Measurements from ENCODE around the gene ITPR2. TPM values are rescaled to one million over a fixed set of nuclear protein-coding genes. Genes with fewer than 3 reads are reported as not detected.
"Not testable (repeated sequence)": the region's sequence is repeated elsewhere in the genome, so short reads cannot be mapped to it uniquely, and the experiment has no call there.

ITPR2 gene
- total RNA-seq, 1 experiment from 2014 or later, result 26.0 TPM

DNA sequence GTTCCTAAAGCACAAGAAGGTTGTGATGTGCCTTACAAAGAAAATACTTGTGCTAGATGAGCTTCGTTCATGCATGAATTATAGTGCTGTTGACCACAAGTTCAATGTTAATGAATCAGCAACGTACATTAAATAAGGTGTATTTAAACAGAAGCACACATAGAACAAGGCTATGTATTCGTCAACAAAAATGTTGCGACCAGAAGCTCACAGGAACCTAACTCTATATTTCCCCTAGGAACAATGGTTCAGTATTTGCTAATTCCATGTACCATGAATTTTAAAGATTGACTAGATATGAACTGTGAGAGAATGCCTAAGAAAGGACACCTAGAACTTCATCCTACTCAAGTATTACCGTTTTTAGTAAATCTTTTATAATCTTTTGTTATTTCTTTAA lies 149.6 kb downstream of the ITPR2 start:
- H3K27me3 ChIP-seq (ENCODE audit: insufficient read depth, low read depth), result no peaks in the 10 kb centered on the region
- H3K4me1 ChIP-seq (replicated peaks; ENCODE audit: insufficient read depth), result no peaks in the 10 kb centered on the region
- no peaks in the 10 kb centered on the region for H3K9me3 ChIP-seq (ENCODE audit: insufficient read depth, low read depth)
- no peak overlapping the region for H3K4me2 ChIP-seq
- POLR2A ChIA-PET (ENCODE audit: unreplicated experiment), result no interaction called here
- H2AFZ ChIP-seq, result no peak overlapping the region
- H4K20me1 ChIP-seq (ENCODE audit: insufficient read depth), result no peaks in the 10 kb centered on the region
- no peaks in the 10 kb centered on the region for H3K36me3 ChIP-seq (ENCODE audit: low read depth)
- no TSS peak for BruUV-seq (replicated peaks)
- no peak overlapping the region for H3K27ac ChIP-seq
- no peaks in the 10 kb centered on the region for H3F3A ChIP-seq (ENCODE audit: insufficient read depth, low read depth)
- no peak for DNase-seq
- no peaks in the 10 kb centered on the region for H3K9me2 ChIP-seq (ENCODE audit: insufficient read depth)
- H3K4me3 ChIP-seq, result no peak overlapping the region
- TF ChIP-seq, protein P1, sequence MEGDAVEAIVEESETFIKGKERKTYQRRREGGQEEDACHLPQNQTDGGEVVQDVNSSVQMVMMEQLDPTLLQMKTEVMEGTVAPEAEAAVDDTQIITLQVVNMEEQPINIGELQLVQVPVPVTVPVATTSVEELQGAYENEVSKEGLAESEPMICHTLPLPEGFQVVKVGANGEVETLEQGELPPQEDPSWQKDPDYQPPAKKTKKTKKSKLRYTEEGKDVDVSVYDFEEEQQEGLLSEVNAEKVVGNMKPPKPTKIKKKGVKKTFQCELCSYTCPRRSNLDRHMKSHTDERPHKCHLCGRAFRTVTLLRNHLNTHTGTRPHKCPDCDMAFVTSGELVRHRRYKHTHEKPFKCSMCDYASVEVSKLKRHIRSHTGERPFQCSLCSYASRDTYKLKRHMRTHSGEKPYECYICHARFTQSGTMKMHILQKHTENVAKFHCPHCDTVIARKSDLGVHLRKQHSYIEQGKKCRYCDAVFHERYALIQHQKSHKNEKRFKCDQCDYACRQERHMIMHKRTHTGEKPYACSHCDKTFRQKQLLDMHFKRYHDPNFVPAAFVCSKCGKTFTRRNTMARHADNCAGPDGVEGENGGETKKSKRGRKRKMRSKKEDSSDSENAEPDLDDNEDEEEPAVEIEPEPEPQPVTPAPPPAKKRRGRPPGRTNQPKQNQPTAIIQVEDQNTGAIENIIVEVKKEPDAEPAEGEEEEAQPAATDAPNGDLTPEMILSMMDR (conservative IDR thresholded peaks at IDR 0.05), result no peak
- TF ChIP-seq EZH2 (IDR thresholded peaks at IDR 0.05; ENCODE audit: low read depth), result no peak
- no peaks in the 10 kb centered on the region for H3K79me2 ChIP-seq (ENCODE audit: low read depth)
- CTCF ChIA-PET, result no interaction called here
- intact Hi-C loops (cut with micrococcal nuclease; ENCODE audit: unreplicated experiment), result no loop called here

DNA sequence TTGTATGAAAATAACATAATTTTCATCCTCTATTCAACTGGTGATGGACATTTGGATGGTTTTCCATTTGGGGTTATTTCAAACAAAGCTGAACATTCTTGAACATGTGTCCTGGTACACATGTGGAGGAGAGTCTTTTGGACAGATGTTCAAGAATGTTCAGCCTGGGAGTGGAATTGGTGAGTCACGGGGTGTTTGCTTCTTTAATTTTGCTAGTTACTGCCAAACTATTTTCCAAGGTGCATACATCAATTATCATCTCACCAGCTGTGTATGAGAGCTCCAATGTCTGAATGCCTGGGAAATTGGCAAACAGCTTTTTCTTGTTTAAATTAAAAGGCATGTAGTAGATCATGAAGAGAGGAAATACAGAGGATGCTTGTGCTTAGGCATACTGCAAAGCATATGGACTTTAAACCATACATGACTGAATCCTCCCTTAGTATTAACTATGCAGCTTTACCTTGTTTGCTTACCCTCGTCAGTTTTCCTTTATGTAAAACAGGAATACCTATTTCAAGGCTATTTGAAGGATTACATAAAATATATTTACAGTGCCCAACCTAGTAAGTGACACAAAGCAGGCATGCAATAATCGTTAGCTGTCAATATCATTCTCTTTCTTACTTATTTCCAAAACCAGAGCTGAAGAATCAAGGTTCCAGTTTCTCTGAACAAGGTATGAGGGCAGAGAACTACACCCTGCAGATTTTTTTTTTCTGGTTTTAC lies 152.1 kb downstream of the ITPR2 start:
- no peaks in the 10 kb centered on the region for H3K36me3 ChIP-seq (ENCODE audit: low read depth)
- no peak overlapping the region for H3K27ac ChIP-seq
- H3K9me2 ChIP-seq (ENCODE audit: insufficient read depth), result no peaks in the 10 kb centered on the region
- CTCF ChIA-PET, result interaction anchor here (0.7 kb wide), 1 partner anchor 649 kb away, joined by 3 read pairs; no protein-coding TSS in a partner anchor
- H2AFZ ChIP-seq, result no peak overlapping the region
- H3K4me2 ChIP-seq, result no peak overlapping the region
- no peaks in the 10 kb centered on the region for H3K4me1 ChIP-seq (replicated peaks; ENCODE audit: insufficient read depth)
- H3K79me2 ChIP-seq (ENCODE audit: low read depth), result no peaks in the 10 kb centered on the region
- intact Hi-C loops (cut with micrococcal nuclease; ENCODE audit: unreplicated experiment), result no loop called here
- no peaks in the 10 kb centered on the region for H3F3A ChIP-seq (ENCODE audit: insufficient read depth, low read depth)
- BruUV-seq (replicated peaks), result no TSS peak
- no peak overlapping the region for H3K4me3 ChIP-seq
- POLR2A ChIA-PET (ENCODE audit: unreplicated experiment), result no interaction called here
- H3K9me3 ChIP-seq (ENCODE audit: insufficient read depth, low read depth), result no peaks in the 10 kb centered on the region
- H3K27me3 ChIP-seq (ENCODE audit: insufficient read depth, low read depth), result no peaks in the 10 kb centered on the region
- no peak for DNase-seq
- TF ChIP-seq EZH2 (IDR thresholded peaks at IDR 0.05; ENCODE audit: low read depth), result no peak
- TF ChIP-seq, protein P1 (conservative IDR thresholded peaks at IDR 0.05), result no peak
- H4K20me1 ChIP-seq (ENCODE audit: insufficient read depth), result no peaks in the 10 kb centered on the region

DNA sequence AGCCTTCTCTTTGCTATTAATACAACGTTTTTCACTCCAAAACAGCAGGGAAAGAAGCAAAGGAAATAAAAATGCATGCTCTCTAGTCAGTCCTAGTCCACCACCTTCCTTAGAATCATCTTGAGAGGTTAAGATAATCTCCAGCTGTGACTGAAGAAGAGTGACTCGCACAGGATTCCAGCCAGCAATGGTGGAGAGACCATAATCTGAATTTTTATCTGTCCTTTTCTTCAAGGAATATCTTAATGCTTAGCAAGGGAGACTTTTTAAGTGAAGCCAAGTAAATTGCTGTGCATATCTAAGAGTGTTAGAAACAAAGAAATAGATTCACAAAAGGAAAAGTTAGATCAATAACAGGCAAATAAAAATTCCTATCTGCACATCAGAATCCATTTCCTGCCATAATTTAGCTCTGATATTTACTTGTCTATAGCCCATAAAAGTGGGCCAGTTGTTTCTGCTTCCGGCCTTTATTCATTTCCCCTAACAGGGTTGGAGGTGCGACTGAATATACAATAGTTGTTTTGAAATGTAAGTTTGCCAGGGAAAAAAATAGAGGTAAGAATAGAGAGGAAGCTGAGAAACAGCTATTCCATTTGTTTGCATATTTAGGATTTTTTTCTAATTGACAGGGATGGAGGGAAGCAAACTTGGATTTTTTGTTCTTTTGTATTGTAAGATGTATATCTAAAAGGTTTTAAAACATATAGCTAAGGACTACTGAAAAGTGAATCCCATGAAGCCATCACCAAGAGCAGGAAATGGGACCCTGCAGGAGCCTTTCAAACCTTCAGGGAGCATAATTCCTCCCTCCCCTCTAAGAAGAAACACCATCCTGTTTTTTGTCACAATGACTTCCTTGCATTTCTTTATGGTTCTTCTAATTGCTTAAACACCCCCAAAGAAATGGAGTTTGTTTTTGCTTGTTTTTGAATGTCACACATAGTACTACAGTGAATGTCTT lies 154.0 kb downstream of the ITPR2 start:
- TF ChIP-seq, protein P1 (conservative IDR thresholded peaks at IDR 0.05), result no peak
- TF ChIP-seq EZH2 (IDR thresholded peaks at IDR 0.05; ENCODE audit: low read depth), result no peak
- Histone ChIP-seq H3K27ac (no peak overlapping the region), H3K9me3 (ENCODE audit: insufficient read depth, low read depth) (no peaks in the 10 kb centered on the region), H3K4me3 (no peak overlapping the region), H3K79me2 (ENCODE audit: low read depth) (no peaks in the 10 kb centered on the region), H3F3A (ENCODE audit: insufficient read depth, low read depth) (no peaks in the 10 kb centered on the region), H4K20me1 (ENCODE audit: insufficient read depth) (no peaks in the 10 kb centered on the region), H3K36me3 (ENCODE audit: low read depth) (no peaks in the 10 kb centered on the region), H3K4me2 (no peak overlapping the region), H2AFZ (no peak overlapping the region), H3K4me1 (replicated peaks; ENCODE audit: insufficient read depth) (no peaks in the 10 kb centered on the region), H3K27me3 (ENCODE audit: insufficient read depth, low read depth) (no peaks in the 10 kb centered on the region), H3K9me2 (ENCODE audit: insufficient read depth) (no peaks in the 10 kb centered on the region)
- ChIA-PET CTCF (no interaction called here), POLR2A (ENCODE audit: unreplicated experiment) (no interaction called here)
- no TSS peak for BruUV-seq (replicated peaks)
- no peak for DNase-seq
- intact Hi-C loops (cut with micrococcal nuclease; ENCODE audit: unreplicated experiment), result no loop called here

DNA sequence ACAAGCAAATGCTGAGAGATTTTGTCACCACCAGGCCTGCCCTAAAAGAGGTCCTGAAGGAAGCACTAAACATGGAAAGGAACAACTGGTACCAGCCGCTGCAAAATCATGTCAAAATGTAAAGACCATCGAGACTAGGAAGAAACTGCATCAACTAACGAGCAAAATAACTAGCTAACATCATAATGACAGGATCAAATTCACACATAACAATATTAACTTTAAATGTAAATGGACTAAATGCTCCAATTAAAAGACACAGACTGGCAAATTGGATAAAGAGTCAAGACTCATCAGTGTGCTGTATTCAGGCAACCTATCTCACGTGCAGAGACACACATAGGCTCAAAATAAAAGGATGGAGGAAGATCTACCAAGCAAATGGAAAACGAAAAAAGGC lies 161.5 kb downstream of the ITPR2 start:
- H3K4me2 ChIP-seq; H3K27me3 ChIP-seq (ENCODE audit: insufficient read depth, low read depth); H3K79me2 ChIP-seq (ENCODE audit: low read depth); DNase-seq; BruUV-seq (replicated peaks); POLR2A ChIA-PET (ENCODE audit: unreplicated experiment); H3K9me2 ChIP-seq (ENCODE audit: insufficient read depth); H3K27ac ChIP-seq; H3K9me3 ChIP-seq (ENCODE audit: insufficient read depth, low read depth); H3K4me3 ChIP-seq; intact Hi-C loops (cut with micrococcal nuclease; ENCODE audit: unreplicated experiment); H3K36me3 ChIP-seq (ENCODE audit: low read depth); H4K20me1 ChIP-seq (ENCODE audit: insufficient read depth); CTCF ChIA-PET; H3F3A ChIP-seq (ENCODE audit: insufficient read depth, low read depth); H2AFZ ChIP-seq; H3K4me1 ChIP-seq (replicated peaks; ENCODE audit: insufficient read depth): not testable (repeated sequence)

Measured in PC-9 (cell line).